Skeletal muscle cell (primary cell): ENCODE measurements around the gene PTCD3.

Experiments
- DNase-seq: peaks from one replicate; pipeline ENCODE4 v3.0.0-alpha.2; 2010; ENCODE audit warnings: low read depth
- H3K4me3 ChIP-seq: 2 replicates; pipeline ENCODE4 v1.5.1; 2011; ENCODE audit warnings: low read depth, mild to moderate bottlenecking, control low read depth, low read length, moderate library complexity

PTCD3 gene

DNA sequence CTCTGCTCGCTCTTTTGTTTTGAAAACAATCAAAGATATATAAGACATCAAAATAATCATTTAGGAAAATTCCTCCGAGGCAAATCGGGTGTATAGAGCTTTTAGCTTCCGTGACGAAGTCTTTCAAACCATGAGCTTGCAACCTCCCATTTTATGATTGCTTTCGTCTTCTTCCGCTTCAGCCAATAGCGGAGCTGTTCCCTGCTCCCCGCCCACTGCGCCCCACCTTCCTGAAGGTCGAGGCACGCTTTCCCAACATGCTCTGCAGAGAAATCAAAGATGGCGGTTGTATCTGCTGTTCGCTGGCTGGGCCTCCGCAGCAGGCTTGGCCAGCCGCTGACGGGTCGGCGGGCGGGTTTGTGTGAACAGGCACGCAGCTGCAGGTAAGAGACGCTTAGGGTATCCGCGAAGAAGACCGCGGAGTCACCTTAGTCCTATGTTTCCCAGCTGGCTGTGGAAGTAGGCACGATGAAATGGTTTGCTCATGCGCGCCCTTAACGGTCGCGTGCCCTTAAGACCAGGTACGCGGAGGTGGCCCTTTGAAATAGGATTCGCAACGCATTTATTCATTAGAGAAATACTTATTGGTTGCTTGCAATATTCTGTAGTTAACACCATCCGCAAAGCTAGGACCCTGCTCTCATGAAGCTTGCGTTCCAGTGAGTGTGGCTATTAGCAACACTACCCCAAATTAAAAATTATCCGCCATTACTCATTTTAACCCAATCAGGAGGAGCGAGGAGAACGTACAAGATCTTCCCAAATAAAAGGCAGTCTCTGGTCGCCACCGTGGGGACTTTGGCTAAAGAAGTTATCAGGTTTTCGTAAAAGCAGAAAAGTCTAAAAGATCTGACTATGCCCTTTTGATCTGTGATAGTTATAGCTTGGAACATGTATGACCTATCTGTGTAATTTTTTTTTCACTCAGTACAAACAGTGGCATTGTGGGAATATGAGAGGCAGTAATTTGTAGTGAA is at the start of gene PTCD3:
TSS of gene PTCD3 (plus strand) at position 267 of the 977 bp plus-strand sequence. CDS start at position 280, 13 bp downstream.
- peak within 1 kb of the TSS; percentile 97 for H3K4me3 ChIP-seq
- DNase-seq: peak; percentile 86

- no peak overlapping the region for H3K4me3 ChIP-seq
- no peak for DNase-seq
These were observed 49.3 kb upstream of the PTCD3 start for GRCh38 chr2:86056590-86057331.

- no peak for DNase-seq
- H3K4me3 ChIP-seq: no peak overlapping the region
These were observed 44.0 kb upstream of the PTCD3 start for GRCh38 chr2:86062043-86062442.

DNA sequence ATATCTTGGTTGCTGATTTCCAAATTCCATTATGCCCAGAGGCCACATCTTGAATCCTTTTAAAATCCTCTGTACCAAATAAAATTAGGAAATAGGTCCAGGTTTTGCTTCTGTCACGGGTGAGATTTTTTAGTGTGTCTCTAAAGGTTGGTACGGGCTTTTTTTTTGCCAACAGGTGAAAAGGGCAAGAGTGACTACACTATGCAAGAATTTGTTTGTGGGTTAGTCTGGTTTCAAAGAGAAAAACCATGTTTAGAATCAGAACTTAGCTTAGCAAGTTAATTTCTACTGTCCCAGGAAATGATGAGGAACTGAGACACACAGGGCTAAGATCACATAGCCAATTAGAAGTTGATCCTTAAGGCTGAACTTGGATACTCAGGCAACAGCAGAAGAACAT is 42.0 kb upstream of the PTCD3 start:
- no peak overlapping the region for H3K4me3 ChIP-seq
- DNase-seq: no peak

DNA sequence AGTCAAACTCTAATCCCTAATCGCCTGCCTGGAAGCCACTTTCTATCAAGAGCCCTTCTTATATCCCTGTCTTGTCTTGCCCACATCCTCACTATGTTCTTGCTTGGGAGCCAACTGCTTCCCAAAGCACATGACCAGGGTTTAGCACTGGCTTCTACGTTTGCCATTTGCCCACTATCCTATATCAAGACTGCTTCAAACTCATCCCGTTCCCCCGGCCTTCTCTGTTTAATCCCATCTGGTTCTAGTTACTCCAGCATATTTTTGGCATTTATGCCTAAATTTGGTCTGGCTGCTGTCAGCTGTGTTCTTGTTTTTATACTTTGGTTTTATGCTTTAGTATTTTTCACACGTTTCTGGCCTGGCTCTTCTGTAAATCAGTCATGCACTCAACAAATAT is 40.5 kb upstream of the PTCD3 start:
- H3K4me3 ChIP-seq: no peak overlapping the region
- DNase-seq: no peak

DNA sequence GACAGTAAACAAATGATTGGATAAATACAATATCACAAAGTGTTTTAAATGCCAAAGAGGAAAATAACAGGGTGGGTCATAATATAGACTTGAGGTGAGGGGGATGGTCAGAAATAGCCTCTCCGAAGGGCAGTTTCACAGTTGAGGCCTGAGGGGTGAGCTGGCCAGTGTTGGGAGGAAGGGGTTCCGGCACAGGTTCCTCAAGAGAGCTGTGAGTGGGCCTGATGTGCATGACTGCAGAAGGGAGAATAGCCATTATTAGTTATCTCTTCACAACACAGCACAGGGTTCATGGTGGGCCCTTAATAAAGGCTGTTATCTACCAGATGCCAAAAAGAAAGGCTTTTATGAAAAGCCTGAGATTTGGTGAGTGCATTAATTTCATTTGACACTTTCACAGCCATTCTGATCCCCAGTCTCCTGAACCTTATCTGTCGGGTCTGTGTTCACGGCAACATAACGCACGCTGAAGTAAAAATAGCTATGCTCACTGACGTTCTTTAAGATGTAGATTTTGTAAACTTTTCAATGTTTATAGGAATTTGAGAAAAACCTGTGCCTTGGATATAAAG is 39.9 kb upstream of the PTCD3 start:
- no peak overlapping the region for H3K4me3 ChIP-seq
- DNase-seq: no peak

GRCh38 chr2:86066915-86067314 is 39.1 kb upstream of the PTCD3 start:
- no peak overlapping the region for H3K4me3 ChIP-seq
- no peak for DNase-seq

DNA sequence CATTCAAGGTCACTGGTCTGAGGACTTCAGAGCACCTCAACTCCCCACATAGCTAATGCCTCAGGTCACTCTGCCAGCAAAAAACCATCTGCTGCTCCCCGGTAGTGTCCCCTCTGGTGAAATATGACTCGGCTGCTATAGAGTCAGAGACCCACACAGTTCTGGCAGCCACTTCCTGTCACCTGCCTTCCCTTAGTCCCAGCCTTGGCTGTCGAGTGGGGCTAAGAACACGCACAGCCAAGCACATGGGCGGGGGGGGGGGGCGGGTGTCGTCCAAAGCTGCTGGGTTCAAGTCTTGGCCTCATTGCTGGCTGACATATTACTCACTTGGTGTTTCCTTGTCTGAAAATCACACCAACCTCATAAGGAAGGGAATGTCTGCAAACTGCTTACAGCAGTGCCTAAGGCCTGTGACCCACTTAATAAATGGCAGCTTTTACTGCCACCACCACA is 37.9 kb upstream of the PTCD3 start:
- no peak for DNase-seq
- no peak overlapping the region for H3K4me3 ChIP-seq

DNA sequence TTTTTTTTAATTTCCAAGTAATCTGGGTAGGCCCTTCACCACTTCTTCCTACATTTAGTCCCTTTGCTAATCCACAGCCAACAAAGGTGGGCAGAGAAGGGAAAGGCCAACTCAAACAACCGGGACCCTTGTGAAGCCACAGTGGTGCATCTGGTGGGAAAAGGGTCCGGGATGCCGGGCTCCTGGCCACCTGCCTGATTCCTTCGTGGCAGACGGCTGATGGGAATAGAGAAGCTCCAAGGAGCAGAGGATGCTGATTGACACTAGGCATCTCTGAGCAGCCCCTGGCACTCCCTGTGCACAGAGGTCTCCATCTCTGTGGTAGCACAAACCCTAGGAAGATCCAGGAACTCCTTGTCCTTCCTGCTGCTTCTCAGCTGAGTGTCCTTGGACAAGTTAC is 37.4 kb upstream of the PTCD3 start:
- no peak overlapping the region for H3K4me3 ChIP-seq
- DNase-seq: no peak

GRCh38 chr2:86069091-86069685 is 36.8 kb upstream of the PTCD3 start:
- DNase-seq: no peak
- H3K4me3 ChIP-seq: no peak overlapping the region

GRCh38 chr2:86069783-86070339 is 36.2 kb upstream of the PTCD3 start:
- no peak overlapping the region for H3K4me3 ChIP-seq
- no peak for DNase-seq

- no peak overlapping the region for H3K4me3 ChIP-seq
- no peak for DNase-seq
These were observed 35.2 kb upstream of the PTCD3 start for GRCh38 chr2:86070868-86071267.

DNA sequence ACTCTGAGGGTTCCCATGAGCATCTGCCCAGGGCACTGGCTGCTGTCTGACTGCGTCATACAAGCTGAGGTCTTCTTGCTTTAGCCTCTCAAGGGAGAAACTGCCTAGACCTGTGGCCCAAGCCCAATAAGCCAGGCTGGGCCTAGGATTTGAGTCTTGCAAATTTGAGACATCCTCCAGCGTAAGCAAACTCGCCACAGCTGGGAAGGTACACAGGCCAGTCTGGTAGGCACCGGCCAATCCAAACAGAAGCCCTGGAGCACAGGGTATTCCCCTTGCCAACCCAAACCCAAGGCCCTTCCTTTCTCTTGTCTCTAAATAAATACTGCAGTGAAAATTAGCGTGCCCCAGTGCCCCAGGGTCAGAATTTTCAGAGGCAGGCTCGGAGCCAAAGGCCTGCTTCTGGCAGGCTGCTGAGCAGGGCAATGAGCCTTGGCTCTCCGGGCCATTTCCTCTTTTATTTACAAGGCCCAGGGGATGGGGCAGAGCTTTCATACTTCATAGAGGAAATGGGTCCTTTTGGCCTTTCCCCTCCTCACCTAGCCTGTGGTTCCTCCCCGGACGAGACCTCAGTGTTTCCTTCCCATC is 33.7 kb upstream of the PTCD3 start:
- no peak overlapping the region for H3K4me3 ChIP-seq
- DNase-seq: no peak

- no peak for DNase-seq
- no peak overlapping the region for H3K4me3 ChIP-seq
These were observed 32.8 kb upstream of the PTCD3 start for GRCh38 chr2:86073225-86073624.

GRCh38 chr2:86074256-86074655 is 31.8 kb upstream of the PTCD3 start:
- no peak for DNase-seq
- H3K4me3 ChIP-seq: no peak overlapping the region

GRCh38 chr2:86074811-86075210 is 31.2 kb upstream of the PTCD3 start:
- no peak overlapping the region for H3K4me3 ChIP-seq
- no peak for DNase-seq

GRCh38 chr2:86075886-86076285 is 30.1 kb upstream of the PTCD3 start:
- H3K4me3 ChIP-seq: no peak overlapping the region
- DNase-seq: no peak

GRCh38 chr2:86078774-86079545 is 27.1 kb upstream of the PTCD3 start:
- DNase-seq: no peak
- no peak overlapping the region for H3K4me3 ChIP-seq
